Measurements from ENCODE around the gene WASL.
A peak's percentile ranks its signal among the peaks of the same experiment; 100 is the strongest.
"Not testable (repeated sequence)": the region's sequence is repeated elsewhere in the genome, so short reads cannot be mapped to it uniquely, and the experiment has no call there.

Gene WASL

DNA sequence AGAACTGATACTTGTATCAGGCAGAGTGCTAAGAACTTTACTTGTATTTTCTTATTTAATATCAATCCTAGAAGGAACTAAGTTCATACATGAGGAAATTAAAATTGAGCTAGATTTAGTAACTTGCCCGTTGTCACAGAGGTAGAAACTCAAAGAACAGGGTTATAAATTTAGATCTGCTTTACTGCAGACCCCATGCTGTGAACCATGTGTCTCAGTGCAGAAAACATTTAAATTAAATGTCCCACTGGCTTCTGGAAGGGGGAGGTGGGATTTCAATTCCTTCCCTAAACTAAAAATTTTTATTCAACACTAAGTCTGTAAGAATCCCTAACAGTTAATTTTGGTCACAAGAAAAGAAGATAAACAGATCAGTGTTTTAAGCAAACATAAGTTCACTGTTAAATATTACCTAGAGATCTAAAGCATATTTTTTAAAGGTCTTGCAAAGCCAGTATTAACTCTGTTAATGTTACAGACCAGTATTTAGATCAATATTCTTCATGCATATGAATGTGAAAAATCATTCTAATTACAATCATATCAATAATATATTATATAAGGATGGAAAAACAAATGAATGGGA, 23.1 kb downstream of the WASL start:
- H3K4me3 ChIP-seq (ENCODE audit: low read depth, low read length), result no peak overlapping the region
- TF ChIP-seq, protein P1, sequence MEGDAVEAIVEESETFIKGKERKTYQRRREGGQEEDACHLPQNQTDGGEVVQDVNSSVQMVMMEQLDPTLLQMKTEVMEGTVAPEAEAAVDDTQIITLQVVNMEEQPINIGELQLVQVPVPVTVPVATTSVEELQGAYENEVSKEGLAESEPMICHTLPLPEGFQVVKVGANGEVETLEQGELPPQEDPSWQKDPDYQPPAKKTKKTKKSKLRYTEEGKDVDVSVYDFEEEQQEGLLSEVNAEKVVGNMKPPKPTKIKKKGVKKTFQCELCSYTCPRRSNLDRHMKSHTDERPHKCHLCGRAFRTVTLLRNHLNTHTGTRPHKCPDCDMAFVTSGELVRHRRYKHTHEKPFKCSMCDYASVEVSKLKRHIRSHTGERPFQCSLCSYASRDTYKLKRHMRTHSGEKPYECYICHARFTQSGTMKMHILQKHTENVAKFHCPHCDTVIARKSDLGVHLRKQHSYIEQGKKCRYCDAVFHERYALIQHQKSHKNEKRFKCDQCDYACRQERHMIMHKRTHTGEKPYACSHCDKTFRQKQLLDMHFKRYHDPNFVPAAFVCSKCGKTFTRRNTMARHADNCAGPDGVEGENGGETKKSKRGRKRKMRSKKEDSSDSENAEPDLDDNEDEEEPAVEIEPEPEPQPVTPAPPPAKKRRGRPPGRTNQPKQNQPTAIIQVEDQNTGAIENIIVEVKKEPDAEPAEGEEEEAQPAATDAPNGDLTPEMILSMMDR (conservative IDR thresholded peaks at IDR 0.05; ENCODE audit: low read depth, low read length), result no peak
- no peak for DNase-seq (ENCODE audit: low read depth)

DNA sequence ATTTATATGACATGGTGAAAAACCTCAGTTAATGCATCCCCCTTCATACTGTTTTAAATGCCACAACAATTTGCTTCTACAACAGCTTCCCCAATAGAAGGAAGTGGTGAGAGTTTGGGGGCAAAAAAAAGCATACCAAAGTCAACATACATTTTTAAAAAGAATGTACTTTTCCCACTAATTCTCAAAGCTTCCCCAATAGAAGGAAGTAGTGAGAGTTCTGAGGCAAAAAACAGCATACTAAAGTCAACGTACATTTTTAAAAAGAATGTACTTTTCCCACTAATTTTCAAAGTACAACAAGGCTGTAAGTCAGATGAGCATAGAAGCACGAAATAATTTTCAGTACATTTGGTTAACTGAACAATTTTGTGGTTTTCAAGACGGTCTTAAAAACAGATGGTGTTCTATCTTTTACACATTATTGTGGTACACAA, 24.0 kb downstream of the WASL start:
- peak; percentile 53 for DNase-seq (ENCODE audit: low read depth)
- TF ChIP-seq, protein P1 (conservative IDR thresholded peaks at IDR 0.05; ENCODE audit: low read depth, low read length), result no peak
- no peak overlapping the region for H3K4me3 ChIP-seq (ENCODE audit: low read depth, low read length)

DNA sequence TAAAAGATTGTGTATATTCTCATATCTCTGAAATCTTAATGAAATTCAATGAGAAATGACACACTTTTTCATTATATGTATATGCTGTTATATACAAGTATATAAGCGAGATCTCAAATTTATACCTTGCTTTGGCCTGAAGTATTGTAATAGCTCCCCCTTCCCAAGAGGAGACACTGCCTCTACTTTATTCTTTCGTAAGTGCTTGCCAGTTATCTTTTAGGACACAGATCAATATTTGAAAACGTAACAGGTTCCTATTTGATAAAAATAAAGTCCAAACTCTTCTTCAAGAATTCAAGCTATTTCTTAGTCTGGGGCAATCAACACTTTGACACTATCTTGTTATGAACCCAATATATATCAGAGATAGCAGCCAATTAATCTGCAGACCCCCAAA, 24.9 kb downstream of the WASL start:
- no peak overlapping the region for H3K4me3 ChIP-seq (ENCODE audit: low read depth, low read length)
- TF ChIP-seq, protein P1 (conservative IDR thresholded peaks at IDR 0.05; ENCODE audit: low read depth, low read length), result no peak
- DNase-seq (ENCODE audit: low read depth), result no peak

DNA sequence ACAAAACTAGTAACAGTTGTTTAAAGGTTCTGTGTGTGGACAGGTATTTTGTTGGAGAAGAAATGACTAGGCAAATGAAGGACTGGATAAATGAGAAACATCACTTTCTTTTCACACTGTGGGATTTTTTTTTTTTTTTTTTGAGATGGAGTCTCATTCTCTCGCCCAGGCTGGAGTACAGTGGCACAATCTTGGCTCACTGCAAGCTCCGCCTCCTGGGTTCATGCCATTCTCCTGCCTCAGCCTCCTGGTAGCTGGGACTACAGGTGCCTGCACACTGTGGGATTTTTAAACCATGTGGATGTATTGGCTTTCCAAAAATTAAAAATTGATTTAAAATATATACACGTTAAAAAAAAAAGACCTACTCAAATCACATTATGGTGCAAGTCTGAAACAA, 28.3 kb downstream of the WASL start:
- DNase-seq (ENCODE audit: low read depth); H3K4me3 ChIP-seq (ENCODE audit: low read depth, low read length): not testable (repeated sequence)

DNA sequence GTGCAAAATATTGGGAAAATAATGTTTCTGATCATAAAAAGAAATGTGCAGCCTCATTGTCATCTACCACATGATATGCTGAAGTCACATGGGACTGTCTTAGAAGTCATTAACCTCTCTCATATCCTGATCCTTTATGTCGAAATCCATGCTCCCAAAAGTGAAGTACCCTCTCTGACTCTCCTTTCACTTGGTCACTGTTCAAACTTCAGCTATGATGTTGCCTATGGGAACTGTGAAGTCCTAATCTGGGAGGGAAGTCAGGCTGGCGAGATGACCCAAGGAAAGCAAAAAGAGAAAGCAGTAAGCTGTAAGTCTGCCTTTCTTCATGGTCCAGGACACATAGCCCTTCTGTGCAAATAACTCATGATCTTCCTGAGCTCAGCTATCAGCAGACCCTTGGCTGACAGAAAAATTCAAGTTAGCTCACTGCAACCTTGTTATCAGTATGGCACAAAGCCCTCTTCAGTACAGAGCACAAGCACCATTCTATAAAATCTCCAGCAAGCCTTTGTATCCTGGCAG, 29.5 kb downstream of the WASL start:
- no peak overlapping the region for H3K4me3 ChIP-seq (ENCODE audit: low read depth, low read length)
- TF ChIP-seq, protein P1 (conservative IDR thresholded peaks at IDR 0.05; ENCODE audit: low read depth, low read length), result no peak
- DNase-seq (ENCODE audit: low read depth), result no peak

DNA sequence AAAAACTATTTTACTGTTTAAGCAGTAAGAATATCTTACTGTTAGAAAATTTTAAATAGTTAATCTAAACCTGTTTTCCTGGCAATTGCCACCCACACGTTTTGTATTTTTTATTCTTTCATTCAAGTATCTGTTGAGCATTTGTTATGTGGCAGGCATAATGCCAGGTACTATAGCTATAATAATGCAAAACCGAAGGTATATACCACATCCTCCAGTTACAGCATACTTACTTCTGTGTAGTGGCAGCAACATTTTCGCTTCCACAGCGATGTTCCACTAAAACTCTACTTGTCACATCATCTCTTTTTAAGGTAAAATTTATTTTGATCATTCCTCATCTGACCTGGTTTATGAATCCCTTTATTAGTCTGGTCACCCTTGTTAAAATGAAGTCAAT, 30.0 kb downstream of the WASL start:
- H3K4me3 ChIP-seq (ENCODE audit: low read depth, low read length), result no peak overlapping the region
- TF ChIP-seq, protein P1 (conservative IDR thresholded peaks at IDR 0.05; ENCODE audit: low read depth, low read length), result no peak
- DNase-seq (ENCODE audit: low read depth), result no peak

DNA sequence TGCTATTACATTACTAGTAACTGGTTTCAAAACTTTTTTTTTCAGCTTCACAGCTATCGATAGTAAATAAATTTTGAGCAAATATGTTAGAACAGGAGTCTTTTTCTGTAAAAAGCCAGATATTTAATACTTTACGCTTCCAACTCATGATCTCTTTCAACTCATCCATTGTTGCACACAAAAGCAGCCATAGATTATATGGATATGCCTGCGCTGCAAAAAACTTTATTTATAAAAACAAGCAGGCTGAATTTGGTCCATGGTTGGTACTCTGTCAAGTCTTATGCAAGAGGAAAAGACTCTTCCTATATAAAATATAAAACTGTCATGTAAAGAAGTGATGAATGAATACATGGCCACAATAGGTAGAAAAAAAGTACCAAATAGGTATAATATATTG, 31.1 kb downstream of the WASL start:
- no peak for DNase-seq (ENCODE audit: low read depth)
- H3K4me3 ChIP-seq (ENCODE audit: low read depth, low read length), result no peak overlapping the region
- TF ChIP-seq, protein P1 (conservative IDR thresholded peaks at IDR 0.05; ENCODE audit: low read depth, low read length), result no peak
